Sigmoid colon (tissue), 7 donors: ENCODE measurements around the gene NAV1. TPM values are rescaled to one million over a fixed set of nuclear protein-coding genes. Genes with fewer than 3 reads are reported as not detected.

Experiments
- DNase-seq: peaks from one replicate; pipeline ENCODE4 v3.0.0-alpha.2; 2019
- H3K27ac ChIP-seq, 4 donors: fragments of 200-600 bp; sonication (generic); one replicate each; pipeline ENCODE4 v1.5.1; 2016 to 2019; ENCODE audit warnings: mild to moderate bottlenecking in 1 of 4
- H3K27me3 ChIP-seq, 3 donors: fragments of 200-600 bp; sonication (generic); one replicate each; pipeline ENCODE4 v1.5.1; 2019; ENCODE audit warnings: mild to moderate bottlenecking in 1 of 3
- H3K36me3 ChIP-seq, 4 donors: fragments of 200-600 bp; sonication (generic); one replicate each; pipeline ENCODE4 v1.5.1; 2016 to 2019
- H3K4me1 ChIP-seq, 4 donors: fragments of 200-600 bp; sonication (generic); one replicate each; pipeline ENCODE4 v1.5.1; 2017 to 2019
- H3K4me3 ChIP-seq, 4 donors: fragments of 200-600 bp; sonication (generic); one replicate each; pipeline ENCODE4 v1.5.1; 2017 to 2019; ENCODE audit warnings: mild to moderate bottlenecking in 2 of 4, moderate library complexity in 1 of 4
- H3K9me3 ChIP-seq, 4 donors: fragments of 200-600 bp in 3 of 4; sonication (generic) in 3 of 4; one replicate each; pipeline versions ENCODE4 v1.5.1 to v1.6.1; 2013 to 2019
- EP300 ChIP-seq, 4 donors: sonication (generic); formaldehyde crosslinking; IDR thresholded peaks; one replicate each; pipeline ENCODE4 v1.6.1; 2017; ENCODE audit warnings: antibody characterized with exemption in 4 of 4
- POLR2A ChIP-seq, 2 donors: fragments of 450-650 bp; IDR thresholded peaks; one replicate each; pipeline ENCODE4 v1.6.1; 2016; ENCODE audit warnings: antibody characterized with exemption in 2 of 2, mild to moderate bottlenecking in 2 of 2, moderate library complexity in 2 of 2
- POLR2AphosphoS5 ChIP-seq, 4 donors: sonication (generic); formaldehyde crosslinking; IDR thresholded peaks; one replicate each; pipeline ENCODE4 v1.6.1; 2017; ENCODE audit warnings: antibody characterized with exemption in 4 of 4
- WGBS, 2 donors: extraction: QIAGEN DNeasy Blood & Tissue Kit; methylation state at CpG; one replicate each; pipeline ENCODE4 v1.1.7; 2013; 5-methylcytosine and 5-hydroxymethylcytosine counted together
- intact Hi-C: fragments of 100-400 bp; cut with DNase I; formaldehyde crosslinking; loops from one replicate; pipeline ENCODE4 v1.15.1; 2023
- polyA plus RNA-seq, 3 donors: library from polyadenylated mRNA; stranded (reverse); fragments of 200-250 nt; gene quantifications; one replicate each; pipeline ENCODE4 v1.2.3, GENCODE V29; 2013
- total RNA-seq, 4 donors: library from RNA; depleted of rRNA; stranded (reverse); fragments of >200 nt; gene quantifications; one replicate each; pipeline ENCODE4 v1.1.0, GENCODE V29; 2016
- TF ChIP-seq, protein P1 (sequence below), 4 experiments: fragments of 450-650 bp in 3 of 4; fragments of 200-600 bp in 1 of 4; IDR thresholded peaks; one replicate each; pipeline ENCODE4 v1.5.1; 2016 to 2019; ENCODE audit warnings: antibody characterized with exemption in 4 of 4, mild to moderate bottlenecking in 3 of 4, moderate library complexity in 2 of 4
- donor health status: healthy with polysubstance abuse.
- donor health status: Bipolar disorder and iron deficiency.
- donor health status: healthy.

Gene NAV1
- total and polyA plus RNA-seq, 7 donors = 1.8 to 44.9 (median 17.1) TPM

DNA sequence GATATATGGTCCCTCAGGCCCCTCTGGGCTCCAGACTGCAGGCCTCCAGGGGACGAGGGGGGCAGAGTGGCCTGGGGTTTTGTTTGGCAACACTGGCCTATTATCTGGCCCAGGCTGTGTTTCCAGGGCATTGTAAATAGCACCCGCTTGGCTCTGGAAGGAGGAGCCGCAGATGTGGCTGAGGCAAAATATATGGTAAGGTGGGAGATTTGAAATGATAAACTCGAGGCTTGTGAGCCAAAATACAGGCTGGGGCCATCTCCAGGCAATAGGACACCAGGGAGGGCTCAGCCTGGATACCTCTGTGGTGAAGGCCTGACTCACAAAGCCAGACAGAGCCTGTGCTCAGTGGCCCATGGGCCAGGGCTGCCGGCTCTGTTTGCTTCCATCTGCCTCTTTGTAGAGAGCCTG is 14.0 kb downstream of the NAV1 start:
- no peaks in the 10 kb centered on the region for H3K27me3 ChIP-seq
- intact Hi-C loops = no loop called here
- H3K4me1 ChIP-seq = peaks cover 0 to 64% (median 54%) of the 10 kb centered on the region in 4 donors

DNA sequence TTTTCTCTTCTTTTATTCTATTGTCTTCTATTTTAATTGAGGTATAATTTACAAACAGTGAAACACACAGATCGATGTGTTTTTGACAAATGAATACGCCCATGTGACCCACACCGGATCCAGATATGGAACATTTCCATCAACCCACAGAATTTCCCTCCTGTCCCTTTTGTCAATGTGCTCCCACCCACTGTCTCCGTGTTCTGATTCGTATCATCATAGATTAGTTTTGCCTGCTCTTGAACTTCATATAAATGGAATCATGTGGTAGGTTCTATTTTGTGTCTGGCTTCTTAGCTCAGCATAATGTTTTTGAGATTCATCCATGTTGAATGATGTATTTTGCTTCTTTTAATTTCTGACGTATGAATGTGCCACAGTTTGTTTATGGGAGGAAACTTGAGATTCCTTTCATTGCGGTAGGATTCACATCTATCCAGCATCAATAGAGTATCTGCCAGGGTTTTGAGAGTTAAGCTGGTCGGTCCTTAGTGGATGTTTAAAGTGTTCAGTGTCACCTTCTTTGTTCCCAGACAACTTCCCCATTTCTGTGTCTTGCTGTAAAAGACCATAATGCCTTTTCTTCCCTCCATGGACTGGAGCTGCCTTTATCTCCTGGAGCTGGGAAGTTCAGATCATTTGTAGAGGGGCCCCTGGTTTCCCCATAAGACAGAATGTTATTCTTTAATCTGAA is 14.7 kb downstream of the NAV1 start:
- Histone ChIP-seq H3K4me1 (peaks cover 0 to 66% (median 55%) of the 10 kb centered on the region in 4 donors), H3K27ac (peak overlapping the region; percentile 39 to 60 (median 56)), H3K27me3 (no peaks in the 10 kb centered on the region), H3K36me3 (no peaks in the 10 kb centered on the region), H3K4me3 (no peak overlapping the region), H3K9me3 (no peaks in the 10 kb centered on the region)
- no peak for DNase-seq
- TF ChIP-seq EP300 (IDR thresholded peaks at IDR 0.05) = no peak
- TF ChIP-seq POLR2A (IDR thresholded peaks at IDR 0.05) = no peak
- TF ChIP-seq, protein P1, sequence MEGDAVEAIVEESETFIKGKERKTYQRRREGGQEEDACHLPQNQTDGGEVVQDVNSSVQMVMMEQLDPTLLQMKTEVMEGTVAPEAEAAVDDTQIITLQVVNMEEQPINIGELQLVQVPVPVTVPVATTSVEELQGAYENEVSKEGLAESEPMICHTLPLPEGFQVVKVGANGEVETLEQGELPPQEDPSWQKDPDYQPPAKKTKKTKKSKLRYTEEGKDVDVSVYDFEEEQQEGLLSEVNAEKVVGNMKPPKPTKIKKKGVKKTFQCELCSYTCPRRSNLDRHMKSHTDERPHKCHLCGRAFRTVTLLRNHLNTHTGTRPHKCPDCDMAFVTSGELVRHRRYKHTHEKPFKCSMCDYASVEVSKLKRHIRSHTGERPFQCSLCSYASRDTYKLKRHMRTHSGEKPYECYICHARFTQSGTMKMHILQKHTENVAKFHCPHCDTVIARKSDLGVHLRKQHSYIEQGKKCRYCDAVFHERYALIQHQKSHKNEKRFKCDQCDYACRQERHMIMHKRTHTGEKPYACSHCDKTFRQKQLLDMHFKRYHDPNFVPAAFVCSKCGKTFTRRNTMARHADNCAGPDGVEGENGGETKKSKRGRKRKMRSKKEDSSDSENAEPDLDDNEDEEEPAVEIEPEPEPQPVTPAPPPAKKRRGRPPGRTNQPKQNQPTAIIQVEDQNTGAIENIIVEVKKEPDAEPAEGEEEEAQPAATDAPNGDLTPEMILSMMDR (IDR thresholded peaks at IDR 0.05) = no peak
- TF ChIP-seq POLR2AphosphoS5 (IDR thresholded peaks at IDR 0.05) = no peak
- intact Hi-C loops = no loop called here
- WGBS, 2 donors = 75 to 83% methylated on average over 8 of the region's 8 CpGs

More for the DNA sequence above, 14.0 kb downstream of the NAV1 start:
- Histone ChIP-seq H3K36me3 (no peaks in the 10 kb centered on the region), H3K27ac (peak overlapping the region; percentile 39 to 60 (median 56)), H3K9me3 (no peaks in the 10 kb centered on the region), H3K4me3 (no peak overlapping the region)
- DNase-seq = no peak
- WGBS, 2 donors = 82 to 84% methylated on average over 5 of the region's 5 CpGs
- TF ChIP-seq, protein P1 (IDR thresholded peaks at IDR 0.05) = no peak
- TF ChIP-seq POLR2A (IDR thresholded peaks at IDR 0.05) (no peak), EP300 (IDR thresholded peaks at IDR 0.05) (no peak)

DNA sequence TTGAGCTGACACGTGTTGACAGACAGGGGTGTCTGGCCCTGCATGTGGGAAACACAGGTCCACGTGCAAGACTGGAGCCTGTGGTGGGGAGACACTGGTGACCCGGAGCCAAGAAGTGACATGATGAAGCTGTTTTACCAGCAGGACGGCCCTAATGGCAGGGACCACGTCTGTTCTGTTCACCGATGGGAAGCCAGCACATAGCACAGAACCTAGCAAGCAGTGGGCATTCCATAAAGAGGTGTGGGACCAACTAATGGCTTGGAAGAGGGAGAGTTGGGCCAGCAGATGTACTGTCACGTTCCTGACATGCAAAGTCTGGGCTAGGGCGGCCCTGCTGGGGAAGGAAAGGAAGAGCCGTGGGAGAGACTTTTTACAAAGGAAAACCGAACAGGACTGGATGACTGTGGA is 15.3 kb downstream of the NAV1 start:
- peak; percentile 72 for DNase-seq
- intact Hi-C loops = no loop called here
- H3K4me3 ChIP-seq = no peak overlapping the region
- H3K27me3 ChIP-seq = no peaks in the 10 kb centered on the region
- TF ChIP-seq, protein P1 (IDR thresholded peaks at IDR 0.05) = no peak
- TF ChIP-seq POLR2AphosphoS5 (IDR thresholded peaks at IDR 0.05) (no peak), EP300 (IDR thresholded peaks at IDR 0.05) (no peak), POLR2A (IDR thresholded peaks at IDR 0.05) (no peak)
- H3K27ac ChIP-seq = peak overlapping the region in 3 of 4 donors; percentile 39 to 60 (median 59)
- no peaks in the 10 kb centered on the region for H3K36me3 ChIP-seq
- H3K9me3 ChIP-seq = no peaks in the 10 kb centered on the region
- peaks cover 0 to 66% (median 56%) of the 10 kb centered on the region in 4 donors for H3K4me1 ChIP-seq
- WGBS, 2 donors = 64 to 77% methylated on average over 10 of the region's 10 CpGs

DNA sequence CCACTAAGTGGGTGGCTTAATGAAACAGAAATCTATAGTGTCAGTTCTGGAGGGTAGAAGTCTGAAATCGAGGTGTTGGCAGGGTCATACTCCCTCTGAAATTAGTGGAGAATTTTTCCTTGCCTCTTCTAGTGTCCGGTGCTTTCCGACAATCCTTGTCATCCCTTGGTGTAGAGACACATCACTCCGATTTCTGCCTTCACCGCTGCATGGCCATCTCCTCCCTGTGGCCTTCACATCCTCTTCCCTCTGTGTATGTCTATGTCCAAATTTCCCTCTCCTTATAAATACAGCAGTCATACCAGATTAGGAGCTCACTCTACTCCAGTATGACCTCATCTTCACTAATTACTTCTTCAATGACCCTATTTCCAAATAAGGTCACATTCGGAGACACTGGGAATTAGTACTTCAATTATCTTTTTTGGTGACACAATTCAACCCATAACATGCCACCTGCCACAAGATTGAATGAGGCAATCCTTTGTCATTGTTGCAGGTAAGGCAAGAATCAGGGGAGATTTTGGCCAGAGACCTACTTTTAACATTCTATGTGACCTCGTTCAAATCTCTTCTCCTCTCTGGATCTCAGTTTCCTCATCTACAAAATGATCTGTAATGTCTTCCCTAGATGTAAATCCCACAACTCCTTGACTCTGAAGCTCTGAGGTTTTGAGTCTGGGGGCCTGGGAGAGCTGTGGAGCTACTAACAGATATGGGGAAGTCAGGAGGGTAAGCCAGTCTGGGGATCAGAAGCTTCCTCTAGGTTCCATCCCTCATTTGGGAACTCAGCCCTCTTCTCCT is 16.1 kb downstream of the NAV1 start:
- Histone ChIP-seq H3K9me3 (no peaks in the 10 kb centered on the region), H3K4me1 (peaks cover 0 to 70% (median 64%) of the 10 kb centered on the region in 4 donors), H3K27me3 (no peaks in the 10 kb centered on the region), H3K27ac (peak overlapping the region in 2 of 4 donors; percentile 41 to 59), H3K4me3 (no peak overlapping the region), H3K36me3 (no peaks in the 10 kb centered on the region)
- intact Hi-C loops = no loop called here
- peak; percentile 24 for DNase-seq
- 82 to 86% methylated on average over 7 of the region's 7 CpGs for WGBS, 2 donors
- TF ChIP-seq POLR2A (IDR thresholded peaks at IDR 0.05) (no peak), POLR2AphosphoS5 (IDR thresholded peaks at IDR 0.05) (no peak), EP300 (IDR thresholded peaks at IDR 0.05) (no peak)
- TF ChIP-seq, protein P1 (IDR thresholded peaks at IDR 0.05) = no peak
